Neural crest cell (in vitro differentiated cells): Measurements from ENCODE around the gene TP53BP2. TPM values are rescaled to one million over a fixed set of nuclear protein-coding genes. Genes with fewer than 3 reads are reported as not detected.

Experiments
- total RNA-seq: library from RNA; stranded (reverse); gene quantifications from 2 replicates; pipeline ENCODE4 v1.2.1, GENCODE V29; 2021

TP53BP2 gene
- total RNA-seq, 1 donor from 2014 or later = 61.5 TPM

Other genes with a start within 250 kb of the TP53BP2 start
- gene CAPN8, start 180.2 kb downstream of the TP53BP2 start, total RNA-seq = not detected in 2 replicates
- gene CAPN2, start 133.4 kb downstream of the TP53BP2 start, total RNA-seq = 95.0 and 98.6 TPM in 2 replicates